Measurements from ENCODE around the gene C22orf39. TPM values are rescaled to one million over a fixed set of nuclear protein-coding genes. Genes with fewer than 3 reads are reported as not detected.

Gene C22orf39
- total RNA-seq, 1 donor from 2014 or later: 48.7 TPM

DNA sequence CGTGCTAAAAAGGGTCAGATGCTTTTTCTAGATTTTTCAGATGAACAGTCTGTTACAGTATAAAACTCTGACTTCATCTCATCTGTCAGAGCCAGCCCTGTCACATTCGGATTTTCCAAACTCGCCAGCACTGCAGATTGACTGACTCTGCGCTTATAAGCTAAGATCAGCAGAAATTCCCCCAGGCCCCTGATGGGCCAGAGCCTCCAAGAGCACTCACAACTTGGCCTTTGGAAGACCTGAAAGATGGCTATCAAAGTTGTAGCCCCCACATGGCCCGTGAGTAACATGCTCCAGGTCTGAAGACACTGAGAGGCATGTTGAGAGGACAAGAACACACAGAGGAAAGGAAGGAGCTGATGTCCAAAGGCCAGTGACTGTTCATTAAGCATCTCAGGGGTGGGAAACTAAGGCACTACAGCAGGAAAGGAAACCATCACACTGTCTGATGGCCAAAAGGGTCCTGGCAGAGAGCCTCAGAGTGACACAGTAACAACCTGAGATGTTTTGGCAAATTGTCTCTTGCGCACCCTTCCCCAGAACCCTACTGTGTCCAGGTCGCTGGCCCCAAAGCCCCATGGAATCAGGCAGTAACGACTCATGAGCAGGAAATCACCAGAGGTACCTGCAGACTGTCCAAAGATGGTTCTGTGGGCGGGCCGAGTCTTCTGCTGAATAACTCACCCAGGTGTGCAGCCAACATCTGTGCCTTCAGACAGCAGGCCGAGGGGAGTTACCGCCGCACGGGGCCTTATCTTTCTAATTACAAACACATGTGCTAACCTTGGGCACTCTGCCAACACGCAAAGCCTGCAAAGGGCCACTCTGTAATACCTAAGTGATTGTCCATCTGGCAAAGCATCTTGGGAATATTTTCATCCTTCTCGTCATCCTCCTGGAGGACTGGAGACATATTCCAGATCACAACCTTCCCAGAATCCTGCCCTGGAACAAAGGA is 39.6 kb downstream of the C22orf39 start:
- DNase-seq (ENCODE audit: low spot score): no peak
- intact Hi-C loops (cut with DNase I): loop anchor here (10.0 kb wide), 1 partner anchor 63 kb away; no protein-coding TSS in a partner anchor

DNA sequence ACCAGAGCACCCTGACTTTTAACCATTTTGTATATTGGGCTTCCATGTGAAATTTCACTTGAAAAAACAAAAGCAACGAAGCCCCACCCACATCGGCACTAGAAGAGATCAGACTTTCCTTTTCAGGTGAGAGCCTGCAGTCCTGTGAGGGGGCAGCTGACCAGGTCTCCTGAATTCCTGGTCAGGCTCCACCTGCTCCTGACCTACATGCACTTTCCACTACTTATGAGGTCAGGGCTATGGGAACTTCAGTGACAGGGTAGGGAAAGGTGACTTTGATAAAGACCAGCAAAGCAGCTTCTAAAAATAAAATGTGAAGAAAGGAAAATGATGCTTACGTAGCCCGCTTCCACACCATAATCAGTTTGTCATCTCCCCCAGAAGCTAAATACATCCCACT is 40.7 kb downstream of the C22orf39 start:
- intact Hi-C loops (cut with DNase I): loop anchor here (10.0 kb wide), 1 partner anchor 62 kb away; no protein-coding TSS in a partner anchor

DNA sequence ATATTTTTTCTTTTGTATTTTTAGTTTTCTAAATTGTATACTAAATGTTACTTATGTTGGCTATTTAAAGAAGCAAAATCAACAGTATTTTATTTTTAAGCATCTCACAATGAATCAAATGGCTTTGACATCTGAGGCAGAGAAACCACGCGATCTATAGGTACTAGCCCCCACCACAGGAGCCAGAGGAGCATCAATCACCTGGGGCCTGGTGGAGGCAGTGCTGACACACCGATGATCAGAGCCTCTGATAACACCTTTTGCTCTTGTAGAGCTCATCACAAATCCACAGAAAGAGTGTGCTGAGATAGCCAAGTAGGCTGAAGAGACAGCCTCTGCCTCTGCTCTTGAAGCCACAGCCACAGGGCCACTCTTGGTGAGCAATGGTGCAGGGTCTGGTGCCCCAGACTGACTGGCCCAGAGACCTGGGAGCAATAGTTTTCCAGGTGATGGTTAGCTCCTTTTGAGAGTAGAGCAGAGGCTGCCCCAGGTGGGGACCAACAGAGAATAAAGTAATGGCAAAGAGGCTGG is 41.2 kb downstream of the C22orf39 start:
- DNase-seq (ENCODE audit: low spot score): no peak
- intact Hi-C loops (cut with DNase I): loop anchor here (10.0 kb wide), 1 partner anchor 62 kb away; no protein-coding TSS in a partner anchor

More for the DNA sequence above, 40.7 kb downstream of the C22orf39 start:
- DNase-seq (ENCODE audit: low spot score): no peak

DNA sequence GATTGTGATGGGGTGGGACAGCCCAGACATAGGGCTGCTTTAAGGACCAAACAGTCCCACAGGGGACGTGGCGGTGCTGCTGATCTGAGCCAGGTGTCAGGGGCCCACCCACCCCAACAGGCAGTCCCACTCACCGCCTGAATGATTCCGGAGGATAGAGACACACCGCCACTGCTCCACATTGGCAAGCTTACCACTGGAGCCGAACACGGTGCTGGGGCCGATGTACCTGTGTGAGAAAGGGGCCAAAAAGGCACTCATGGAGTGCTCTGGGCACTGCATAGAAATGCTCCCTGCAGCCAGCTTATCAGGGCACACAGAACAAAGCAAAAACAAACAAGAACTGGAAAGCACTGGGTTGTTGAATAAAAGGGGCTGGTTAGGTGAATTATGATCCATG is 41.9 kb downstream of the C22orf39 start:
- intact Hi-C loops (cut with DNase I): loop anchor here (10.0 kb wide), 1 partner anchor 61 kb away; no protein-coding TSS in a partner anchor
- no peak for DNase-seq (ENCODE audit: low spot score)

DNA sequence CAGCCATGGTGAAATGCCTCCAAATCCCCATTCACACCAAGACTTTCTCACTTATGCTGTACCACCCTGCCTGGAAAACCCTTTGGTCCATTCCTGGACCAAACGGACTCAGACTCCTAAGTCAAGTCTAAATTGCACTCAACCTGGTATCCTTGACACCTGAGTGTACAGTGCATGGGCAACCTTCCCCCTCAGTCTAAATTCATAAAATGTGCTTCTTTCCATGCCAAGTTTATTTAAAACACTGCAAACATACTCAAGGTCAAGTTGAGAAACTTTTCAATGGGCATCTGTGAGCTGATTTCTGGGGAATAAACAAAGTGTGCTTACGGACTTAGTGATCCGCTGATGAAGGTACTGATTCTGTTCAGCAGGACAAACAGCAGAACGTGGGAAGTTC is 42.4 kb downstream of the C22orf39 start:
- intact Hi-C loops (cut with DNase I): loop anchor here (10.0 kb wide), 1 partner anchor 60 kb away; no protein-coding TSS in a partner anchor
- no peak for DNase-seq (ENCODE audit: low spot score)

DNA sequence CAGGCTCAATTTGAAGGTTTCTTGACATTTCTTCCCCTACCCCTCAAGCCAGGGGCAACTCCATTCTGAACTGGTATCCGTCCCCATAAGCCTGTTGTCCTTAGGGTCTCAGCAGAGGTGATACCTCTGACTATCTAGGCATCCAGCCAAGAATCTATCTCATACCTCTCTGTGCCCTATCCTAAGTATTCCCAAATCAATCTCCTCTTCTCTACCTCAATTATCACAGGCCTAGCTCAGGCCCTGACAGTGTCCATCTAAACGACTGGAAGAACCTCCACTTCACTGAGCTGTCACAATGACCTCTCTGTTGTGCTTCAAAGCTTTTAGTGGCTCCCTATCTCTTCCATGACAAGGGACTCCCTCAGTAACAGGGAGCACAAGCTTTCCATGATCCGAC is 42.8 kb downstream of the C22orf39 start:
- DNase-seq (ENCODE audit: low spot score): no peak
- intact Hi-C loops (cut with DNase I): loop anchor here (10.0 kb wide), 1 partner anchor 60 kb away; no protein-coding TSS in a partner anchor

DNA sequence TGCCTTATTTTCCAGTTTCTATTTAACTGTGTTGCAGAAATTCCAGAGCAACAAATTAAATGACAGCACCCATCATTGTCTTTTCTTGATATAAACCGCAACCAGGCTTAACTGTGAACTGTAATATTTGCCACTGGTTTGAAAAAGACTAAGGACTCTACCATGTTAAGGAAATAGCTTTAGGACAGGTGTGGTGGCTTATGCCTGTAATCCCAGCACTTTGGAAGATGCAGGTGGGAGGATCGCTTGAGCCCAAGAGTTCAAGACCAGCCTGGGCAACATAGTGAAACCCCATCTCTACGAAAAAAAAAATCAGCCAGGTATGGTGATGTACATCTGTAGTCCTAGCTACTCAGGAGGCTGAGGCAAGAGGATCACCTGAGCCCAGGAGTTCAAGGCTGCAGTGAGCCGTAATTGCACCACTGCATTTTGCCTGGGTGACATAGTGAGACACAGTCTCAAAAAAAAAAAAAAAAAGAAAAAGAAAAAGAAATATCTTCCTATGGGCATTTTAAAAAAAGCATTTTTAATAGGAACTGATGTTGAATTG is 44.8 kb downstream of the C22orf39 start:
- no peak for DNase-seq (ENCODE audit: low spot score)
- intact Hi-C loops (cut with DNase I): loop anchor here (10.0 kb wide), 1 partner anchor 58 kb away; no protein-coding TSS in a partner anchor

DNA sequence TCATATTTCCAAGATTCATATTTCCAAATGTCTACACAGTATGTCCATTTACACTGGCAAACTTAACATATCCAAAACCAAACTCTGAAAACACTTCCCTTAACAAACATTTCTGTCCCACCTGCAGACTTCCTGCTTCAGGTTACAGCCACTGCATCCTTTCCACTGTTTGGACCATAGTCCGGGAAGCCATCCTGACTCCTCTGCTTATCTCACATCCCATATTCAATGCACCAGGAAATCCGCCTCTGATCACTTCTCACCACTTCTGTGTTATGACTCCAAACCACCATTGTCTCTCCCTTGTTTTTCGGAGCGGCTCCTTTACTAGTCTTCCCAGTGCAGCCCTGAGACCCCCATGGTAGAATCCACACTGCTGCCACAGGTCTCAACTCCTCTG is 46.0 kb downstream of the C22orf39 start:
- DNase-seq (ENCODE audit: low spot score): no peak
- intact Hi-C loops (cut with DNase I): loop anchor here (10.0 kb wide), 1 partner anchor 57 kb away; no protein-coding TSS in a partner anchor

DNA sequence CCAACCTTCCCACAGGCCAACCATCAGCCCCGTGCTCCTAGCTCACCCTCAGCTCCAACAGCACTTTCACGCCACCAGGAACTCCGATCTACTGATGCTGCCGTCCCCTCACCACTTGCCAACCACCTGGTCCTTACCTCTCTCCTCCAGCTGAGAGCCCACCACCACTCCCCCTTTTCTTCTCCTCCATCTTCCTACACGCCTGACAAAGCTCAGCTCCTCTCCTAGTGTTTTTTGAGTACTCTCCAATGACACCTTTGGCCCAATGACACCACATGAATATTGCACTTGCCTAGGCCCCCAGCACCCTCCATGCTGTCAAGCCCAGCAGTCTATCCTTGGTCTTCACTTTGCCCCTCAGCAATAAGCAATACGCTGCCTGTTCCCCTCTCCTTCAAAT is 46.6 kb downstream of the C22orf39 start:
- intact Hi-C loops (cut with DNase I): loop anchor here (10.0 kb wide), 1 partner anchor 56 kb away; no protein-coding TSS in a partner anchor
- no peak for DNase-seq (ENCODE audit: low spot score)

DNA sequence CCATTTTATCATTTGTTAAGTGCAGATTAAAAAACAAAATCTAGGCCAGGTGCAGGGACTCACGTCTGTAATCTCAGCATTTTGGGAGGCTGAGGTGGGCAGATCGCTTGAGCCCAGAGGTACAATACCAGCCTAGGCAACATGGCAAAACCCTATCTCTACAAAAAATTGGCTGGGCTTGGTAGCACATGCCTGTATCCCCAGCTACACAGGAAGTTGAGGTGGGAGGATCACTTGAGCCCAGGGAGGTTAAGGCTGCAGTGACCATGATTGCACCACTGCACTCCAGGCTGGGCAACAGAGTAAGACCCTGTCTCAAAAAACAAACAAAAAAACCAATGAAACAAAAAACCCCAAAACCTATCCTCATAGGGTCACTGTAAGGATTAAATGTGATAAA is 48.9 kb downstream of the C22orf39 start:
- no peak for DNase-seq (ENCODE audit: low spot score)
- intact Hi-C loops (cut with DNase I): no loop called here

DNA sequence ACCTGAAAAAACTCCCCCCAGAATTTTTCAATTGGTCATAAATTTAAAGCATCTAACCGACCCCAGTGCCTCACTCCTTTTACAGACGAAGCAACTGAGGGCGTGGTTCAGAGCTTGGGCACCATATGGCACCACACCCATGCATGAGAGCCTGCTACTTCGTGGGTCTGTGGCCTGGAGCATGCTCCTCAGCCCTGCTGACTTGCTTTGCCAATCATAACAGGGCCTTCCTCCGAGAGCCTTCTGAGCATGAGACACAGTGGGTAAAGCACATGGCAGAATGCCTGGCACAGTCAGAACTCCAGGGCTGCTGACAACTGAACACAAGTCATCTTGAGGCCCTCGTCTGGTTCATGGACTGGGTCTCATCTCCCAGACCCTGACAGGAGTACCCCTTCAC is 49.3 kb downstream of the C22orf39 start:
- intact Hi-C loops (cut with DNase I): no loop called here
- no peak for DNase-seq (ENCODE audit: low spot score)

DNA sequence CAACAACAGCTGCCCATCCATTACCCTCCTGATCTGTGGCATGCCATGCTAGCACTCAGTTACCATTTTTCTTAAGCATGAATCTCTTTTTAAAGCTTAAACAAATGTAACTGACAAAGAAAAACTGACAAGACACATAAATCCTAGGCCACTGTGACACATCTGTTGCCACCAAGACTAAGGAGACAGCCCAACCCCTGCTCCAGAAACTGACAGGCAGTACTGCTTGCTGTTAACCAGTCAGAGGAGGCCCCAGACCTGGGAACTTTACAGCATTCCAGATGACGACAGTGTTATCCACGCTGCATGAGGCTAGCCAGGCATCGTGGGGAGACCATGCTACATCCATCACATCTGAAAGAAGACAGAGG is 49.8 kb downstream of the C22orf39 start:
- DNase-seq (ENCODE audit: low spot score): no peak
- intact Hi-C loops (cut with DNase I): no loop called here

DNA sequence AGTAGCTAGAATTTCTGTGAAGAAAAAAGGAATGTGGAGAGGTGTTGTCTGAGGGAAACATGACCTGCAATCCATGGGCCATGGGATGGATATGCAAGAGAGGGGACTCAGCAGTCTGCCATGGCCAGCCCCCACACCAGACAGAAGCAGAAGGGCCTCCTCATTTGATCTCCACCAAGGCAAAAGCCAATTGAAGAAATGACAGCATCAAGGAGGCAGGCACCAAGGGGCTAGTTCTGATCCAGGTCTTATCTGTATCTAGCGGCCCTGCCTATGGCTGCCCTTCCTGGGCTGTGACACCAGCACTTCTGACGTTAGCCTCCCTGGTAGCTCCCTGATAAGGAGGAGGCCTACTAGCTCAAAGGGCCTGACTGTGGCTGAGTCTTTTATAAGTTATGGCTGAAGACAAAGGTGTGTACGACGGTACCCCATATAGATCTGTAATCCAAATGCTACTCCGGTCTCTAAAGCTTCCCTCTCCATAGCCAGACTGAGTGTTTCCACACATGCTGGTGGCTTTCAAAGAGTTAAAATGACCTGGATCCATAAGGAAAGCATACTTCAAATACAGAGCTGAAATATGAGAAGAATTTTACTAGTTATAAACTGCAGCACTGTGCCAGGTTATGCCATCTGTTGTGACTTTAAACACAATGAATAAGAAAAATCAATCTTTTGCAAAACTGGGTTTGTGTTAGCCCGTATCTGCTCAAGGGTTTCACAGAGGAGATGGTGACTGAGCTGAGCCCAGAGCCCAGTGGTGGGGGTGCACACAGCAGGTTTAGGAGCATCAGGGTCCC is 50.4 kb downstream of the C22orf39 start:
- intact Hi-C loops (cut with DNase I): no loop called here
- DNase-seq (ENCODE audit: low spot score): no peak

DNA sequence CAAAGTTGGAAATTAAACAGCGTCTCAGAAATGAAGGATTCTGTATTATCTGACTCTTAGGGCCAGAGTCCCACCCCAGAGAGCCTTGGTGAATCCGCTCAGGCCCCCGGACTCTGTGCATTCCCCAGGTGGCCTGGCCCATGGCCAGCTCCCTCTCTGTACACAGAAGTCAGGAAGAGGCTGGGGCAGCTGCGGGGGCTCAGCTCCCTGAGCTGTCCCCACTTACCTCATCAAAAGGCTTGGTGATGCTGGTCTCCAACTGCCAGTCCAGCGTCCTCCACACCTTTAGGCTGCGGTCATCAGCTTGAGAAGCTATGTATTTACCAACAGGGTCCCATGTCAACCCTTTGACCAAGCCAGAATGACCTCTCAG is 51.0 kb downstream of the C22orf39 start:
- no peak for DNase-seq (ENCODE audit: low spot score)
- intact Hi-C loops (cut with DNase I): no loop called here

DNA sequence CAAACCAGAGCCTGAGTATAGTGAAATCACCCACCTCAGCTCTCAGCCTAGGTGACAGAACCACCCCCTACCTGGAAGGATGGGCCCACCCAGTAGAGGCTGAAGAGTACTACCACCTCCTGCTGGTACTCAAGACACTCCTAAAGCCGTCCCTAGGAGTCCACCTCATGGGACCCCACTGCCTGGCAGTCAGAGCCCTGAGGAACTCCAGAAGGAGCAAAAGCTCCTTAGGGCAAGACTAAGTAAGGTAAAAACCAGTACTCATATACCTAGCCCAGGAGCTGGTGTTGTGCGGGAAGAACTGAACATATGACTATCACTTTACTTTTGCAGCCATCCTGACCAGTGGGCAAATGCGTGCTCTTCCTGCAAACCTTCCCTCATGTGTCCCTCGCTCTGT is 52.2 kb downstream of the C22orf39 start:
- no peak for DNase-seq (ENCODE audit: low spot score)
- intact Hi-C loops (cut with DNase I): no loop called here

DNA sequence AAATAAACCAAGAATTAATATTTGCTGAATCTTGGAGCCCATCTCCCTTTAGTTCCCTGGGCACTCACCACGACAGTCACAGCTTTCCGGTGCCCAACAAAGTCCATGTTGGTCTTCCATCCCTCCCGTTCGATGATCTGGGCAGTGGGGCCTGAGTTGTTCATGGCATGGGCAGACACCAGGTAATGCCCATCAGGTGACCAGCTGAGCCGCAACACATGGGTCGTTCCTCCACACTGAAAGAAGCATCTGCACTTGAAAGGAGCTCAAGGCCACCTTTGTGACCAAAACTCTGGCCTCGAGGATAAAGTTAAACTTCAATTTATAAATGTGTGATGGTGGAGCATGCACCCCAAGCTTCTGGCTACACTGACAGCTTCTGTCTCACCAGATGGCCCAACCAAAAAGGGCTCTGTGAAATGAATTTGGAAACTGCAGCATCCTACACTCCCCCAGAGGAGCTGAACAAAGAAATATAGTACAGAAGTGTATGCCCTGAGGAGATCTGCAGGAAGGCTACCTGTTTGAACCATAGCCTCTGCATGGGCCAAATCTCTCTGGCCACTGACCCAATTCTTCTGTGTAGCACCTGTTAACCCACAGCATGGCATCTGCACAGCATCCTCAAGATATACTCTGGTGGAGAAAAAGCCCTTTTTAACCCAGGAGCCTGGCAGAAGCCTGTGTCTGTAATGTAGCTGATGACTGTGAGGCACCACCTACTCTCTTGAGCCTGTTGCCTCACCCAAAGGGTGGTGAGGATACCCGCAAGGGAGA is 53.0 kb downstream of the C22orf39 start:
- DNase-seq (ENCODE audit: low spot score): no peak
- intact Hi-C loops (cut with DNase I): no loop called here

DNA sequence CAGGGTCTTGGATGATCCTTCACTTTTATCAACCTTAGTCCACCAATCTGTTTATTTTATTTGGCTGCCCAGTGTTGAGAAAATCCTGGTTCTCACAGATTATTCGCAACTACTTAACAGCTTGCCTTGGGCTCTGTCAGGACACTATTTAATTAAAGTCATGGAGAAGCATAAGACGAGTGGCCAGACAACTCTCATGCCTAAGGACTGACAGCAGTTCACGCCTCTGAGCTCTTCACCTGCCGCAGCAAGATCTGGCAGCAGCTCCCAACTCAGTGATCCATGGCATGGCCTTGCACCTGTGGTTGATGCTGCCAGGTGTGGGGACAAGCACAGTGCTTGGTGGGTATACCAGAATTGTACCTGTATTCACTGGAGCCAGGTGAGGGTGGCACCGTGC is 53.8 kb downstream of the C22orf39 start:
- intact Hi-C loops (cut with DNase I): no loop called here
- no peak for DNase-seq (ENCODE audit: low spot score)

All from cardiac septum (tissue), 1 donor.